Type B pancreatic cell (in vitro differentiated cells): ENCODE results near the gene IL36B. TPM values are rescaled to one million over a fixed set of nuclear protein-coding genes. Genes with fewer than 3 reads are reported as not detected.

Experiments used
- DNase-seq: peaks from one replicate; pipeline ENCODE4 v3.0.0; 2021; ENCODE audit warnings: mixed read lengths; ENCODE audit not compliant: unreplicated experiment; ENCODE audit errors: extremely low spot score
- H3K27ac Mint-ChIP-seq: 2 replicates; pipeline ENCODE4 v1.8.0; 2021; ENCODE audit warnings: mild to moderate bottlenecking, mixed read lengths
- H3K27me3 Mint-ChIP-seq: 2 replicates; pipeline ENCODE4 v1.8.0; 2021; ENCODE audit warnings: mixed read lengths
- H3K36me3 Mint-ChIP-seq: 2 replicates; pipeline ENCODE4 v1.8.0; 2021; ENCODE audit warnings: mixed read lengths
- H3K4me1 Mint-ChIP-seq: one replicate; pipeline ENCODE4 v1.8.0; 2021; ENCODE audit warnings: mixed read lengths; ENCODE audit not compliant: unreplicated experiment
- H3K4me3 Mint-ChIP-seq: 2 replicates; pipeline ENCODE4 v1.8.0; 2021; ENCODE audit warnings: mild to moderate bottlenecking, mixed read lengths
- H3K9me3 Mint-ChIP-seq: 2 replicates; pipeline ENCODE4 v1.8.0; 2021; ENCODE audit warnings: mixed read lengths
- CTCF ChIP-seq: fragments of 200-600 bp; sonication (generic); conservative IDR thresholded peaks from 2 replicates; pipeline ENCODE4 v1.5.0; 2021; ENCODE audit warnings: antibody characterized with exemption, mild to moderate bottlenecking
- total RNA-seq: library from RNA; stranded (reverse); gene quantifications from 2 replicates; pipeline ENCODE4 v1.2.1, GENCODE V29; 2021; ENCODE audit warnings: low replicate concordance

Gene IL36B
- total RNA-seq, 1 donor from 2014 or later = not detected

- peak overlapping the region; percentile 80 for H3K4me3 Mint-ChIP-seq
- H3K9me3 Mint-ChIP-seq = peaks cover 4% of the 10 kb centered on the region
- no peak for TF ChIP-seq CTCF
Observed at GRCh38 chr2:113058411-113058994, 5.8 kb upstream of the IL36B start.

GRCh38 chr2:113057117-113057516 lies 4.5 kb upstream of the IL36B start:
- Mint-ChIP-seq H3K36me3 (peaks cover 8% of the 10 kb centered on the region), H3K4me1 (no peaks in the 10 kb centered on the region), H3K4me3 (no peak overlapping the region), H3K9me3 (peaks cover 4% of the 10 kb centered on the region), H3K27me3 (peaks cover 3% of the 10 kb centered on the region), H3K27ac (no peak overlapping the region)
- TF ChIP-seq CTCF = no peak
- no peak for DNase-seq

More at GRCh38 chr2:113058411-113058994, 5.8 kb upstream of the IL36B start:
- Mint-ChIP-seq H3K27me3 (peaks cover 3% of the 10 kb centered on the region), H3K36me3 (peaks cover 8% of the 10 kb centered on the region), H3K4me1 (no peaks in the 10 kb centered on the region), H3K27ac (peak overlapping the region; percentile 97)
- DNase-seq = no peak

GRCh38 chr2:113056521-113056920 lies 3.9 kb upstream of the IL36B start:
- Mint-ChIP-seq H3K27me3 (peaks cover 3% of the 10 kb centered on the region), H3K4me1 (no peaks in the 10 kb centered on the region), H3K36me3 (peaks cover 7% of the 10 kb centered on the region), H3K9me3 (peaks cover 4% of the 10 kb centered on the region), H3K4me3 (no peak overlapping the region), H3K27ac (no peak overlapping the region)
- no peak for DNase-seq
- no peak for TF ChIP-seq CTCF

- peaks cover 3% of the 10 kb centered on the region for H3K27me3 Mint-ChIP-seq
- H3K9me3 Mint-ChIP-seq = peaks cover 4% of the 10 kb centered on the region
- no peak overlapping the region for H3K4me3 Mint-ChIP-seq
- peaks cover 4% of the 10 kb centered on the region for H3K36me3 Mint-ChIP-seq
- H3K27ac Mint-ChIP-seq = no peak overlapping the region
- H3K4me1 Mint-ChIP-seq = no peaks in the 10 kb centered on the region
- no peak for TF ChIP-seq CTCF
- no peak for DNase-seq
Observed at GRCh38 chr2:113054066-113054465, 1.4 kb upstream of the IL36B start.

- peaks cover 4% of the 10 kb centered on the region for H3K9me3 Mint-ChIP-seq
- TF ChIP-seq CTCF = no peak
- H3K36me3 Mint-ChIP-seq = peaks cover 4% of the 10 kb centered on the region
- no peak overlapping the region for H3K4me3 Mint-ChIP-seq
- H3K27ac Mint-ChIP-seq = no peak overlapping the region
- H3K4me1 Mint-ChIP-seq = no peaks in the 10 kb centered on the region
- peaks cover 3% of the 10 kb centered on the region for H3K27me3 Mint-ChIP-seq
- DNase-seq = no peak
Observed at GRCh38 chr2:113053666-113054065, 999 bp upstream of the IL36B start.
